Epithelial cell of esophagus (primary cell): ENCODE measurements around the gene MICU1.

ENCODE experiments used
- DNase-seq: peaks from one replicate; pipeline ENCODE4 v3.0.0; 2010; ENCODE audit warnings: low read depth
- H3K4me3 ChIP-seq: 2 replicates; pipeline ENCODE4 v1.5.1; 2011; ENCODE audit warnings: mild to moderate bottlenecking, low read length, control low read depth
- CTCF ChIP-seq: IDR thresholded peaks from 2 replicates; pipeline ENCODE4 v1.5.1; 2011; ENCODE audit warnings: low read depth, mild to moderate bottlenecking, low read length, control low read depth, inconsistent platforms; ENCODE audit not compliant: insufficient read depth; ENCODE audit errors: missing control alignments

Gene MICU1

GRCh38 chr10:72423426-72423825 is 202.5 kb downstream of the MICU1 start:
- DNase-seq, result no peak
- no peak overlapping the region for H3K4me3 ChIP-seq
- TF ChIP-seq CTCF, result no peak

- no peak overlapping the region for H3K4me3 ChIP-seq
- no peak for DNase-seq
- TF ChIP-seq CTCF, result no peak
Measured at GRCh38 chr10:72421885-72422540, 203.9 kb downstream of the MICU1 start.

GRCh38 chr10:72419241-72419640 is 206.6 kb downstream of the MICU1 start:
- TF ChIP-seq CTCF, result no peak
- DNase-seq, result no peak
- H3K4me3 ChIP-seq, result no peak overlapping the region

- no peak for TF ChIP-seq CTCF
- DNase-seq, result no peak
- no peak overlapping the region for H3K4me3 ChIP-seq
Measured at GRCh38 chr10:72418679-72419078, 207.2 kb downstream of the MICU1 start.

- H3K4me3 ChIP-seq, result no peak overlapping the region
- TF ChIP-seq CTCF, result no peak
- DNase-seq, result no peak
Measured at GRCh38 chr10:72417971-72418370, 207.9 kb downstream of the MICU1 start.

GRCh38 chr10:72416661-72417060 is 209.2 kb downstream of the MICU1 start:
- no peak for TF ChIP-seq CTCF
- no peak overlapping the region for H3K4me3 ChIP-seq
- DNase-seq, result no peak

- DNase-seq, result no peak
- H3K4me3 ChIP-seq, result no peak overlapping the region
- TF ChIP-seq CTCF, result no peak
Measured at GRCh38 chr10:72414642-72415041, 211.2 kb downstream of the MICU1 start.
